CD8-positive, alpha-beta memory T cell (primary cell): Measurements from ENCODE around the gene RIPOR3. TPM values are rescaled to one million over a fixed set of nuclear protein-coding genes. Genes with fewer than 3 reads are reported as not detected.
A peak's percentile ranks its signal among the peaks of the same experiment; 100 is the strongest.

ENCODE experiments used
- CTCF ChIA-PET: fragments of 350-600 bp; sonication (Branson Sonifier 250); formaldehyde crosslinking; loops from one replicate; lab custom pipeline; 2021; ENCODE audit warnings: antibody characterized with exemption; lab: Charles Lee
- POLR2A ChIA-PET: fragments of 350-600 bp; sonication (Branson Sonifier 250); formaldehyde crosslinking; loops from one replicate; lab custom pipeline; 2021; ENCODE audit warnings: antibody characterized with exemption; lab: Charles Lee
- DNase-seq, 5 donors: peaks; one replicate each; pipeline versions ENCODE4 v3.0.0 to v3.0.0-alpha.2; 2020 to 2022; ENCODE audit warnings: mixed read lengths in 1 of 5
- H3K27ac ChIP-seq: one replicate; pipeline ENCODE4 v1.7.0; 2013; ENCODE audit warnings: low read depth, mild to moderate bottlenecking, low read length, moderate library complexity
- H3K27me3 ChIP-seq: 2 replicates; pipeline ENCODE4 v1.7.0; 2013; ENCODE audit warnings: low read length, mild to moderate bottlenecking; ENCODE audit not compliant: insufficient read depth, poor library complexity, severe bottlenecking
- H3K36me3 ChIP-seq: 2 replicates; pipeline ENCODE4 v1.7.0; 2013; ENCODE audit warnings: mild to moderate bottlenecking, low read length, moderate library complexity; ENCODE audit not compliant: insufficient read depth
- H3K4me1 ChIP-seq: 2 replicates; pipeline ENCODE4 v1.7.0; 2013; ENCODE audit warnings: mild to moderate bottlenecking, low read length, moderate library complexity; ENCODE audit not compliant: insufficient read depth
- H3K4me3 ChIP-seq: 2 replicates; pipeline ENCODE4 v1.7.0; 2013; ENCODE audit warnings: mild to moderate bottlenecking, low read length
- H3K9me3 ChIP-seq: 2 replicates; pipeline ENCODE4 v1.7.0; 2013; ENCODE audit warnings: mild to moderate bottlenecking, low read length
- H3K27ac Mint-ChIP-seq, 8 donors: one replicate each; pipeline ENCODE4 v1.8.0; 2020 to 2021; ENCODE audit warnings: mixed read lengths in 8 of 8, mild to moderate bottlenecking in 6 of 8, inconsistent platforms in 3 of 8, moderate library complexity in 3 of 8
- H3K27me3 Mint-ChIP-seq, 2 donors: one replicate each; pipeline ENCODE4 v1.8.0; 2020 to 2021; ENCODE audit warnings: mixed read lengths in 2 of 2, mild to moderate bottlenecking in 1 of 2, moderate library complexity in 1 of 2
- H3K36me3 Mint-ChIP-seq, 3 donors: one replicate each; pipeline ENCODE4 v1.8.0; 2020 to 2021; ENCODE audit warnings: mixed read lengths in 3 of 3, inconsistent platforms in 1 of 3, mild to moderate bottlenecking in 1 of 3
- H3K4me1 Mint-ChIP-seq, 3 donors: one replicate each; pipeline ENCODE4 v1.8.0; 2020 to 2021; ENCODE audit warnings: mixed read lengths in 3 of 3, inconsistent platforms in 1 of 3, mild to moderate bottlenecking in 1 of 3
- H3K4me3 Mint-ChIP-seq, 7 donors: one replicate each; pipeline ENCODE4 v1.8.0; 2020 to 2021; ENCODE audit warnings: mixed read lengths in 7 of 7, mild to moderate bottlenecking in 6 of 7, moderate library complexity in 4 of 7, inconsistent platforms in 2 of 7
- H3K9me3 Mint-ChIP-seq, 5 donors: one replicate each; pipeline ENCODE4 v1.8.0; 2020 to 2022; ENCODE audit warnings: mixed read lengths in 5 of 5, mild to moderate bottlenecking in 3 of 5, moderate library complexity in 2 of 5, inconsistent platforms in 1 of 5
- polyA plus RNA-seq: library from polyadenylated mRNA; unstranded; fragments of 300-500 nt; fragmentation: Illumina TruSeq; gene quantifications from one replicate; pipeline ENCODE4 v1.2.3, GENCODE V29; 2021
- total RNA-seq, 2 experiments: library from RNA; stranded (reverse); gene quantifications; one replicate each; pipeline ENCODE4 v1.2.3, GENCODE V29; 2021

RIPOR3 gene
- total and polyA plus RNA-seq, 3 experiments from 2014 or later: 1.8 TPM; not detected in 2

- H3K27ac ChIP-seq: no peak overlapping the region
- Mint-ChIP-seq H3K27me3 (no peaks in the 10 kb centered on the region), H3K9me3 (no peaks in the 10 kb centered on the region), H3K27ac (peak overlapping the region in 1 of 8 donors; percentile 50), H3K4me1 (peaks cover 0 to 13% (median 3%) of the 10 kb centered on the region in 3 donors), H3K36me3 (peaks cover 0 to 4% (median 0%) of the 10 kb centered on the region in 3 donors), H3K4me3 (peak overlapping the region in 1 of 7 donors; percentile 23)
- no peaks in the 10 kb centered on the region for H3K36me3 ChIP-seq
- H3K4me3 ChIP-seq: no peak overlapping the region
- ChIA-PET CTCF (interaction anchor here (1.4 kb wide), 1 partner anchor 79 kb away, joined by 4 read pairs; no protein-coding TSS in a partner anchor), POLR2A (interaction anchor here (0.5 kb wide), 1 partner anchor 334 kb away, joined by 7 read pairs; no protein-coding TSS in a partner anchor)
- no peaks in the 10 kb centered on the region for H3K27me3 ChIP-seq
- no peaks in the 10 kb centered on the region for H3K9me3 ChIP-seq
- DNase-seq: no peak
- no peaks in the 10 kb centered on the region for H3K4me1 ChIP-seq
Measured at GRCh38 chr20:50594591-50595432, 96.5 kb downstream of the RIPOR3 start.

GRCh38 chr20:50594231-50594590 is 97.1 kb downstream of the RIPOR3 start:
- no peak for DNase-seq
- Histone ChIP-seq H3K4me1 (no peaks in the 10 kb centered on the region), H3K36me3 (no peaks in the 10 kb centered on the region), H3K4me3 (no peak overlapping the region), H3K27me3 (no peaks in the 10 kb centered on the region), H3K9me3 (no peaks in the 10 kb centered on the region), H3K27ac (no peak overlapping the region)
- CTCF ChIA-PET: no interaction called here
- no peaks in the 10 kb centered on the region for H3K9me3 Mint-ChIP-seq
- H3K4me3 Mint-ChIP-seq: no peak overlapping the region
- POLR2A ChIA-PET: no interaction called here
- H3K36me3 Mint-ChIP-seq: peaks cover 0 to 9% (median 0%) of the 10 kb centered on the region in 3 donors
- no peaks in the 10 kb centered on the region for H3K27me3 Mint-ChIP-seq
- H3K27ac Mint-ChIP-seq: peak overlapping the region in 2 of 8 donors; percentile 43 to 50
- peaks cover 0 to 13% (median 3%) of the 10 kb centered on the region in 3 donors for H3K4me1 Mint-ChIP-seq

GRCh38 chr20:50593005-50593335 is 98.4 kb downstream of the RIPOR3 start:
- Histone ChIP-seq H3K4me3 (no peak overlapping the region), H3K27me3 (no peaks in the 10 kb centered on the region), H3K27ac (no peak overlapping the region), H3K4me1 (no peaks in the 10 kb centered on the region), H3K36me3 (peaks cover 5% of the 10 kb centered on the region), H3K9me3 (no peaks in the 10 kb centered on the region)
- Mint-ChIP-seq H3K27ac (peak overlapping the region in 1 of 8 donors; percentile 30), H3K4me1 (peaks cover 0 to 13% (median 5%) of the 10 kb centered on the region in 3 donors), H3K4me3 (no peak overlapping the region), H3K9me3 (no peaks in the 10 kb centered on the region), H3K36me3 (peaks cover 0 to 14% (median 0%) of the 10 kb centered on the region in 3 donors), H3K27me3 (peaks cover 0 to 1% of the 10 kb centered on the region in 2 donors)
- ChIA-PET POLR2A (interaction anchor here (0.6 kb wide), 1 partner anchor 657 kb away, joined by 3 read pairs; the partner anchor contains the start of gene RNF114), CTCF (interaction anchor here (0.7 to 1.4 kb wide), 2 partner anchors 404 to 405 kb away, joined by 3 read pairs; no protein-coding TSS in a partner anchor)
- DNase-seq: no peak

- POLR2A ChIA-PET: interaction anchor here (0.6 kb wide), 1 partner anchor 656 kb away, joined by 3 read pairs; the partner anchor contains the start of gene RNF114
- DNase-seq: no peak
- Mint-ChIP-seq H3K4me3 (no peak overlapping the region), H3K4me1 (peaks cover 0 to 13% (median 5%) of the 10 kb centered on the region in 3 donors), H3K27me3 (peaks cover 0 to 1% of the 10 kb centered on the region in 2 donors), H3K36me3 (peaks cover 0 to 17% (median 0%) of the 10 kb centered on the region in 3 donors), H3K27ac (peak overlapping the region in 1 of 8 donors; percentile 30), H3K9me3 (no peaks in the 10 kb centered on the region)
- CTCF ChIA-PET: interaction anchor here (0.7 to 1.4 kb wide), 2 partner anchors 403 to 405 kb away, joined by 3 read pairs; no protein-coding TSS in a partner anchor
- no peak overlapping the region for H3K27ac ChIP-seq
- H3K4me3 ChIP-seq: no peak overlapping the region
- H3K4me1 ChIP-seq: no peaks in the 10 kb centered on the region
- H3K9me3 ChIP-seq: no peaks in the 10 kb centered on the region
- peaks cover 9% of the 10 kb centered on the region for H3K36me3 ChIP-seq
- no peaks in the 10 kb centered on the region for H3K27me3 ChIP-seq
Measured at GRCh38 chr20:50592282-50593004, 98.9 kb downstream of the RIPOR3 start.

- H3K27ac Mint-ChIP-seq: no peak overlapping the region
- Histone ChIP-seq H3K36me3 (peaks cover 9% of the 10 kb centered on the region), H3K4me3 (no peak overlapping the region), H3K27ac (no peak overlapping the region), H3K9me3 (no peaks in the 10 kb centered on the region), H3K27me3 (no peaks in the 10 kb centered on the region), H3K4me1 (no peaks in the 10 kb centered on the region)
- H3K4me1 Mint-ChIP-seq: peaks cover 0 to 12% (median 4%) of the 10 kb centered on the region in 3 donors
- no peak for DNase-seq
- no peak overlapping the region for H3K4me3 Mint-ChIP-seq
- CTCF ChIA-PET: interaction anchor here (1.4 kb wide), 1 partner anchor 404 kb away, joined by 3 read pairs; no protein-coding TSS in a partner anchor
- POLR2A ChIA-PET: no interaction called here
- H3K9me3 Mint-ChIP-seq: no peaks in the 10 kb centered on the region
- H3K27me3 Mint-ChIP-seq: peaks cover 0 to 1% of the 10 kb centered on the region in 2 donors
- peaks cover 0 to 27% (median 0%) of the 10 kb centered on the region in 3 donors for H3K36me3 Mint-ChIP-seq
Measured at GRCh38 chr20:50591233-50591852, 100.0 kb downstream of the RIPOR3 start.

- H3K27me3 ChIP-seq: no peaks in the 10 kb centered on the region
- H3K4me3 ChIP-seq: no peak overlapping the region
- H3K4me3 Mint-ChIP-seq: no peak overlapping the region
- peak overlapping the region in 1 of 8 donors; percentile 7 for H3K27ac Mint-ChIP-seq
- no peaks in the 10 kb centered on the region for H3K9me3 Mint-ChIP-seq
- peaks cover 0 to 5% (median 1%) of the 10 kb centered on the region in 3 donors for H3K4me1 Mint-ChIP-seq
- H3K9me3 ChIP-seq: no peaks in the 10 kb centered on the region
- H3K36me3 Mint-ChIP-seq: peaks cover 0 to 37% (median 0%) of the 10 kb centered on the region in 3 donors
- H3K36me3 ChIP-seq: peaks cover 9% of the 10 kb centered on the region
- no peak for DNase-seq
- H3K27ac ChIP-seq: no peak overlapping the region
- H3K4me1 ChIP-seq: no peaks in the 10 kb centered on the region
- ChIA-PET POLR2A (no interaction called here), CTCF (interaction anchor here (1.4 kb wide), 1 partner anchor 159 kb away, joined by 3 read pairs; no protein-coding TSS in a partner anchor)
- H3K27me3 Mint-ChIP-seq: peaks cover 0 to 1% of the 10 kb centered on the region in 2 donors
Measured at GRCh38 chr20:50590348-50590664, 101.0 kb downstream of the RIPOR3 start.

GRCh38 chr20:50589548-50590347 is 101.6 kb downstream of the RIPOR3 start:
- H3K9me3 ChIP-seq: no peaks in the 10 kb centered on the region
- no peak overlapping the region for H3K4me3 ChIP-seq
- peaks cover 0 to 43% (median 0%) of the 10 kb centered on the region in 3 donors for H3K36me3 Mint-ChIP-seq
- H3K27me3 ChIP-seq: no peaks in the 10 kb centered on the region
- H3K9me3 Mint-ChIP-seq: no peaks in the 10 kb centered on the region
- H3K4me1 Mint-ChIP-seq: peaks cover 0 to 1% (median 0%) of the 10 kb centered on the region in 3 donors
- no peak overlapping the region for H3K27ac ChIP-seq
- H3K4me3 Mint-ChIP-seq: no peak overlapping the region
- CTCF ChIA-PET: interaction anchor here (1.2 to 2.8 kb wide), 6 partner anchors 10 to 402 kb away, joined by 3 to 11 read pairs (median 4); no protein-coding TSS in a partner anchor
- peaks cover 0 to 1% of the 10 kb centered on the region in 2 donors for H3K27me3 Mint-ChIP-seq
- no peaks in the 10 kb centered on the region for H3K4me1 ChIP-seq
- H3K27ac Mint-ChIP-seq: no peak overlapping the region
- peaks cover 9% of the 10 kb centered on the region for H3K36me3 ChIP-seq
- POLR2A ChIA-PET: no interaction called here
- DNase-seq: no peak
